ENCODE measurements around the gene HAT1.
A peak's percentile ranks its signal among the peaks of the same experiment; 100 is the strongest.
"Not testable (repeated sequence)": the region's sequence is repeated elsewhere in the genome, so short reads cannot be mapped to it uniquely, and the experiment has no call there.

Gene HAT1

DNA sequence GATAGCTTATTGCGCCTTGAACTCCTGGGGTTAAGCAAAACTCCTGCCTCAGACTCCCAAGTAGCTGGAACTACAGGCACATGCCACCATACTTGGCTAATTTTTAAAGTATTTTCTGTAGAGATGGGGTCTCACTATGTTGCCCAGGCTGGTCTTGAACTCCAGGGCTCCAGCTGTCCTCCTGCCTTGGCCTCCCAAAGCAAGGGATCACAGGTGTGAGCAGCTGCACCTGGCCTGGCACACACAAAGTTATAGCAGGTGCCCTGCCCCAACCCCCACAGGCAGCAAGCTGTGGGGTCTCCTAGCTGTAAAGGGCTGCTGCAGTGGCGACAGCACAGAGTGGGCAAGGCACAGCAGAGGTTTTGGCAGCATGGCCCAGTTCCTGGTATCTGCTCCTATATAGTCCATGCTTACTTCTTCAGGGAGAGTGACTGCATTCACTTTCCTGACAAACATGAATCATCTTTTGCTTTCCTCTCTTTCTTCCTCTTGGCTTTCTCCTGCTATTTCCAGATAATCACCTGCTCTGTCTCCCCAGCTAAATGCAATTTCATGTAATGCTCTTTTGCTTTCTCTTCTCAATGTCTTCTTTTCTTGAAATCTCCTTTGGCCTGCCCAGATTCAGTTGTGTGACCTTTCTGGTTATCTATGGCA is 50.2 kb downstream of the HAT1 start:
- DNase-seq (ENCODE audit: low read depth, low spot score) = no peak

DNA sequence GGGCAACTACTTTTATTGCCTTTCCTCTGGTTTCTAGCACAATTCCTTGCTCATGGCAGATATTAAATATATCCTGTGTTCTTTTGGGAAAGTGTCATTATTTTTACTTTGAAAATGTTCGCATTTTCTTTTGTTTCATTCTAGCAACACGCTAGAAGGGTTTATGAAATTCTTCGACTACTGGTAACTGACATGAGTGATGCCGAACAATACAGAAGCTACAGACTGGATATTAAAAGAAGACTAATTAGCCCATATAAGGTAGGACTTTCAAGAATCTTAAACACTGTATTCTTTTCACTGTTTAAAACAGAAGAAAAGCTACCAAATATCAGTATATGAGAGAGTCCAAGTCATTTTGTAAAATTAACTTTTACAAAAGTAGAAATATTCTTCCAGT is 56.8 kb downstream of the HAT1 start:
- no peak for DNase-seq (ENCODE audit: low read depth, low spot score)

DNA sequence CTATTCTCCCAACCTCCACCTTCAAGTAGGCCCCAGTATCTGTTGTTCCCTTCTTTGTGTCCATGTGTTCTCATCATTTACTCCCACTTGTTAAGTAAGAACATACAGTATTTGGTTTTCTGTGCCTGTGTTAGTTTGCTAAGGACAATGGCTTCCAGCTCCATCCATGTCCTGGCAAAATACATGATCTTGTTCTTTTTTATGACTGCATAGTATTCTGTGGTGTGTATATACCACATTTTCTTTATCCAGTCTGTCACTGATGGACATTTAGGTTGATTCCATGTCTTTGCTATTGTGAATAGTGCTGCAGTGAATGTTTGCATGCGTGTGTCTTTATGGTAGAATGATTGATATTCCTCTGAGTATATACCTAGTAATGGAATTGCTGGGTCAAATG is 61.7 kb downstream of the HAT1 start:
- not testable (repeated sequence) for DNase-seq (ENCODE audit: low read depth, low spot score)

- DNase-seq (ENCODE audit: low read depth, low spot score) = no peak
Observed at GRCh38 chr2:171985076-171985475, 62.8 kb downstream of the HAT1 start.

- DNase-seq (ENCODE audit: low read depth, low spot score) = no peak
Observed at GRCh38 chr2:171986778-171987177, 64.5 kb downstream of the HAT1 start.

DNA sequence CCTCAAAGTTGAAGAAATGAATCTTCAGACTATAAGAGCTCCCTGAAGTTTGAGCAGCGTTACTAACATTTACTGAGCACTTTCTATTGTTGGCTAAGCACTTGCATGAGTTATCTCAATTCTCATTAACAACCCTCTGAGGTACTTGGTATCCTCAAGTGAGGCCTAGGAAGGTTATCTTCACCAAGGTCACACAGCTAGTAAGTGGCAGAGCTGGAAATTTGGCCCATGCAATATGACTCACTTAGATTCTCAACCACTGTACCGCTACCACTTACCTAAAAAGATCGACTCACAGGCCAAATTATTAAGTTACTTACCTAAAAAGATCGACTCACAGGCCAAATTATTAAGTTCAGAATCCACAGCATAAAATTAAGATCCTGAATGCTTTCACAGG is 68.8 kb downstream of the HAT1 start:
- DNase-seq (ENCODE audit: low read depth, low spot score) = no peak

- no peak for DNase-seq (ENCODE audit: low read depth, low spot score)
Observed at GRCh38 chr2:171995586-171995985, 73.3 kb downstream of the HAT1 start.

DNA sequence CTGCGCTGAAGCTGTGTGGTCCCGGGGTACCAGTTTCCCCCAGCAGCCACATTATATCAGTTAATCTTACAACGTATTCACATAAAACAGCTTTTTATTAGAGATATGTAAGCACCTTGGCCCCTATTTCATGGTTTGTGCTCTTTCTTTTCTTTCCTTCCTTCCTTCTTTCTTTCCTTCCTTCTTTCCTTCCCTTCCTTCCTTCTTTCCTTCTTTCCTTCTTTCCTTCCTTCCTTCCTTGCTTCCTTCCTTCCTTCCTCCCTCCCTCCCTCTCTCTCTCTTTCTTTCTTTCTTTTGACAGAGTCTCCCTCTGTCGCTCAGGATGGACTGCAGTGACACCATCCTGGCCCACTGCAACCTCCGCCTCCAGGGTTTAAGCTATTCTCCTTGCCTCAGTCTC is 73.8 kb downstream of the HAT1 start:
- DNase-seq (ENCODE audit: low read depth, low spot score) = no peak

GRCh38 chr2:171997031-171997430 is 74.8 kb downstream of the HAT1 start:
- not testable (repeated sequence) for DNase-seq (ENCODE audit: low read depth, low spot score)

- DNase-seq (ENCODE audit: low read depth, low spot score) = no peak
Observed at GRCh38 chr2:171999161-171999560, 76.9 kb downstream of the HAT1 start.

- DNase-seq (ENCODE audit: low read depth, low spot score) = peak; percentile 78
Observed at GRCh38 chr2:171999604-172000469, 77.6 kb downstream of the HAT1 start, which contains the start of gene METAP1D. METAP1D (plus strand) TSS chr2:171999953; CDS start chr2:171999970, 17 bp downstream.

DNA sequence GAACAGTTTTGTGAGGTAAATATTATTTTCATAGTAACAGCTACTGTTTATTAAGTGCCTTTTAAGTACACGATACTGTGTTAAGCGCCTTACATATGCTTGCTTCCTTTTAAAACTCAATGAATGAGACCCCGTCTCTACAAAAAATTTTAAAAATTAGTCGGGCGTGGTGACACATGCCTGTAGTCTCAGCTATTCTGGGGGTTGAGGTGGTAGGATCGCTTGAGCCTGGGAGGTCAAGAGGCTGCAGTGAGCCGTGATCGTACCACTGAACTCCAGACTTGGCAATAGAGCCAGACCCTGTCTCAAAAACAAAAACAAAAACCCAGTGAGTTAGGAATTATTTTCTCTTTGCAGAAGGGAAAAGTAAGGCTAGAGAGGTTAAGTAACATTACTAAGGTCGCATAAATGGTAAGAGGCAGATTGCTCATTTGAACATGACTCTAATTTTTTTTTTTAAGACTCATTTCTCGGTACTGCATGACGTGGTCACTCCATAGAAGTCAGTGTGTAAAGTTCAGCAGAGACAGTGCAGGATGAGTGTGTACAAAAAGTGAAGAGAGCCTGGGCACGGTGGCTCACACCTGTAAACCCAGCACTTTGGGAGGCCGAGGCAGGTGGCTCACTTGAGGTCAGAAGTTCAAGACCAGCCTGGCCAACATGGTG is 78.6 kb downstream of the HAT1 start:
- no peak for DNase-seq (ENCODE audit: low read depth, low spot score)

- DNase-seq (ENCODE audit: low read depth, low spot score) = no peak
Observed at GRCh38 chr2:172007372-172007771, 85.1 kb downstream of the HAT1 start.

GRCh38 chr2:172009823-172010222 is 87.6 kb downstream of the HAT1 start:
- no peak for DNase-seq (ENCODE audit: low read depth, low spot score)

DNA sequence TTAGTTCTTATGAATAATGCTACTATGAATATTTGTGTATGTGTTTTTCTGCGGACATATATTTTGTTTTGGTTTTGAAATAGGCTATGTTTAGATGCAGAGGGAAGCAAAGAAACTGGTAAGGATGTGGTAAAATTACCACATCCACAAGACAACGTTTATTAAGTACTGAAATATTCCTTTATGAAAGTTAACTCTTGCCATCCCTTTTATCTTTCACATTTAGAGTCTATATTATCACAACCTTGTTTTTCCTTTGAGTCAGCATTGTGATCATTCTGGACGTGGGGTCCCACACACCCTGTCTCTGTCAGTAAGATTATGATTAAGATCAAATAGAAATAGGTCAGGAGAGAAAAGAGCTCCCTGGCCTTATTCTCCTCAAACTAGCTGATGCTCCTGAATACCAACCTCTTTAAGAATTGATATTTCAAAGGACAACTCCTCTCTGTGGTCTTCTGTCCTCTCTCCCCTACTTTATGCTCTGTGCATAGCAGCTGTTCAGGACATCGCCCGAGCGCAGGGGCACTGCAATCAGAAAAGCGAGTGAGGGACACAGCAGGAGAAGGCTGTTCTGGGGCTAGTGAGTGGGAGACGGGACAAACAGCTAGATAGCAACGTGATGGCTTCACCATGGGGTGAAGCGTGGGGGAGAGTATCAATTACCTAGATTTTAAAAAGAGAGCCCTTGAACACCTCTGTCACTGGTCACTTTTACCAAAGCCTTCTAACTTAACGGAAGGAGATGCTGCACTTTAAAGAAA is 89.7 kb downstream of the HAT1 start:
- no peak for DNase-seq (ENCODE audit: low read depth, low spot score)

DNA sequence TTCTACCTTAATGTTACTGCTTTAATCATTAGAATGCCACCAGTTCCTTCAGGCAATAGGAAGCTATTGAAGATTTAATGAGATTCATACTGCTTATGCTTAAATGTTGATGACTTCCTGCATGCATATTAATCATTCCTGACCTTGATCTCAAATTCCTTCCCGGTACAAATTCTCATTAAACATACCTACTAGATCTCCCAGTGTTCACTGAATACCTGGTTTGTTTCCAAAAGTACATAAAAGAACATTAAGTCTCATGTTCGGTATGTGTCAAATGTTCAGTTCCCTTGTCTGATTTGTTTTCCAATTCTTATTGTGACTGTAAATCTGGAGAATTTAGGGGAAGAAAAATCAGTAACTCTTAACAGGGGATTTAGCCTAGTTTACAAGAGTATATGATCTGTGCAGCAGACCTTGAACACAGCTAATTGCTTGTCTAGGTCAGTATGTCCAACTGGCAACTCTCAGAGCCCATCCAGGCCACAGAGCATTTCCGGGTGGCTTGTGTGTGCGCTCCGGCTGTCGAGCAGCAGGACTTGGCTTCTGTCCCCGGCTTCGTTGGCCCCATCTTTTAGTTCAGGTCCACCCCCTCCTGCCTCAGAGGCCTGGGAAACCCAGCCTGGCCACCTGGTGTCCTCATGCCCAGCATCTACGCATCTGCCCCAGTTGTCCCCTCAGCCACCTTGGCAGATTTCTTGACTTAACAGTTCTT is 90.6 kb downstream of the HAT1 start:
- DNase-seq (ENCODE audit: low read depth, low spot score) = no peak

GRCh38 chr2:172013396-172013795 is 91.1 kb downstream of the HAT1 start:
- DNase-seq (ENCODE audit: low read depth, low spot score) = no peak

GRCh38 chr2:172021074-172021931 is 99.0 kb downstream of the HAT1 start:
- DNase-seq (ENCODE audit: low read depth, low spot score) = no peak

- no peak for DNase-seq (ENCODE audit: low read depth, low spot score)
Observed at GRCh38 chr2:172021955-172022354, 99.7 kb downstream of the HAT1 start.

DNA sequence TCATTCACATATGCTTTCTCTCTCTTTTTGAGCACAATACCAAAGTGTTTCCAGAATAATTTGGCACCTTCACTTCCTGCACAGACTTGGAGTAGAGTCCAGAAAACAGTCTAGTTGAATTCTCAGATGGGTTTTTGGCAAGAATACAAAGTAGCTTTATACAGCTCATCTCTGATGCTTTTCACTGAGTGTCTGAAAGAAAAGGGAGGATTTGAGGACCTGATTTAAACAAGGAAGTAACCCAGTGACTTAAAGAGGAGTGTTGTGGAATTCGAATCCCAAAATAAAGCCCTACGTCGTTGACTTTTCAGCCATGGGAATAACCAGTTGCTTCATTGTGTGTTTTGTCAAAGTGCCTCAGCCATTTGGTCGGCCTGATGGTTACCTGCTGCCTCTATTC is 109.3 kb downstream of the HAT1 start:
- DNase-seq (ENCODE audit: low read depth, low spot score) = no peak

Measured in iPS DF 19.7 (cell line).